CD4-positive, alpha-beta T cell (primary cell): ENCODE results near the gene JARID2. TPM values are rescaled to one million over a fixed set of nuclear protein-coding genes. Genes with fewer than 3 reads are reported as not detected.

Experiments used
- ATAC-seq: fragments of 200-7000 bp; cut with Tn5 transposase; one replicate; pipeline ENCODE4 v1.10.0; 2022; ENCODE audit warnings: mild to moderate bottlenecking; ENCODE audit not compliant: poor library complexity
- CTCF ChIA-PET: fragments of 350-600 bp; sonication (Branson Sonifier 250); formaldehyde crosslinking; loops from one replicate; lab custom pipeline; 2021; ENCODE audit warnings: antibody characterized with exemption, inconsistent platforms; lab: Charles Lee
- POLR2A ChIA-PET: fragments of 350-600 bp; sonication (Branson Sonifier 250); formaldehyde crosslinking; loops from one replicate; lab custom pipeline; 2021; ENCODE audit warnings: antibody characterized with exemption, inconsistent platforms; lab: Charles Lee
- DNase-seq, 14 experiments: peaks; one replicate each; pipeline ENCODE4 v3.0.0-alpha.2; 2013 to 2020; ENCODE audit warnings: mixed read lengths in 2 of 14
- H3K27ac ChIP-seq, 2 donors: one replicate each; pipeline versions ENCODE4 v1.5.1 to v1.7.0; 2013; ENCODE audit warnings: low read length in 2 of 2, low read depth in 1 of 2, mild to moderate bottlenecking in 1 of 2
- H3K27me3 ChIP-seq, 2 experiments: 1 replicate in 1 of 2; 2 replicates in 1 of 2; pipeline versions ENCODE4 v1.6.1 to v1.7.0; 2013; ENCODE audit warnings: low read length in 2 of 2, control low read depth in 1 of 2, mild to moderate bottlenecking in 1 of 2, moderate library complexity in 1 of 2; ENCODE audit not compliant: insufficient read depth in 2 of 2, control insufficient read depth in 1 of 2
- H3K36me3 ChIP-seq: one replicate; pipeline ENCODE4 v1.6.1; 2013; ENCODE audit warnings: low read length, control low read depth; ENCODE audit not compliant: insufficient read depth
- H3K4me1 ChIP-seq: one replicate; pipeline ENCODE4 v1.6.1; 2013; ENCODE audit warnings: low read length, control low read depth; ENCODE audit not compliant: insufficient read depth
- H3K4me3 ChIP-seq: one replicate; pipeline ENCODE4 v1.5.1; 2013; ENCODE audit warnings: mild to moderate bottlenecking, low read length, moderate library complexity
- H3K9me3 ChIP-seq, 2 experiments: 1 replicate in 1 of 2; 2 replicates in 1 of 2; pipeline versions ENCODE4 v1.6.1 to v1.7.0; 2013; ENCODE audit warnings: low read length in 2 of 2, mild to moderate bottlenecking in 2 of 2, control low read depth in 1 of 2, moderate library complexity in 1 of 2; ENCODE audit not compliant: control insufficient read depth in 1 of 2, insufficient read depth in 1 of 2
- H3K27ac Mint-ChIP-seq: one replicate; pipeline ENCODE4 v1.8.0; 2020; ENCODE audit warnings: mixed read lengths
- H3K27me3 Mint-ChIP-seq: one replicate; pipeline ENCODE4 v1.8.0; 2021; ENCODE audit warnings: mixed read lengths
- H3K36me3 Mint-ChIP-seq: one replicate; pipeline ENCODE4 v1.8.0; 2021; ENCODE audit warnings: low read depth, mixed read lengths
- H3K4me1 Mint-ChIP-seq: one replicate; pipeline ENCODE4 v1.8.0; 2021; ENCODE audit warnings: low read depth, mixed read lengths
- H3K4me3 Mint-ChIP-seq: one replicate; pipeline ENCODE4 v1.8.0; 2020; ENCODE audit warnings: mild to moderate bottlenecking, mixed read lengths
- H3K9me3 Mint-ChIP-seq: one replicate; pipeline ENCODE4 v1.8.0; 2020; ENCODE audit warnings: mixed read lengths
- CTCF ChIP-seq: fragments of 200-600 bp; IDR thresholded peaks from one replicate; pipeline ENCODE4 v1.8.0; 2022; ENCODE audit warnings: antibody characterized with exemption, mild to moderate bottlenecking
- intact Hi-C, 2 experiments: fragments of 100-400 bp; cut with DNase I in 1 of 2; cut with micrococcal nuclease in 1 of 2; formaldehyde crosslinking; loops; one replicate each; pipeline versions ENCODE4 v1.15.1 to v1.9.0; 2023 to 2025; cut with DNase I, micrococcal nuclease
- total RNA-seq, 174 experiments: library from RNA in 2 of 174; stranded (reverse) in 2 of 174; gene quantifications; one replicate each; pipeline ENCODE4 v1.2.3 and lab custom pipeline; 2021 to 2026

JARID2 gene
- total RNA-seq, 2 experiments from 2014 or later, result 32.0 to 33.0 TPM

GRCh38 chr6:15406452-15406851 is 160.6 kb downstream of the JARID2 start:
- ATAC-seq, result no peak
- H3K4me1 ChIP-seq, result peaks cover 35% of the 10 kb centered on the region

GRCh38 chr6:15408008-15408407 is 162.1 kb downstream of the JARID2 start:
- TF ChIP-seq CTCF, result no peak
- Histone ChIP-seq H3K27ac (no peak overlapping the region), H3K36me3 (peaks cover 6% of the 10 kb centered on the region), H3K4me3 (no peak overlapping the region), H3K9me3 (no peaks in the 10 kb centered on the region), H3K4me1 (peaks cover 33% of the 10 kb centered on the region), H3K27me3 (no peaks in the 10 kb centered on the region)
- DNase-seq (no peak), ATAC-seq (no peak)
- CTCF ChIA-PET, result no interaction called here
- intact Hi-C loops, result no loop called here
- Mint-ChIP-seq H3K9me3 (no peaks in the 10 kb centered on the region), H3K4me1 (peaks cover 90% of the 10 kb centered on the region), H3K27ac (no peak overlapping the region), H3K27me3 (no peaks in the 10 kb centered on the region), H3K4me3 (no peak overlapping the region), H3K36me3 (peaks cover 28% of the 10 kb centered on the region)
- POLR2A ChIA-PET, result no interaction called here

More at GRCh38 chr6:15406452-15406851, 160.6 kb downstream of the JARID2 start:
- peaks cover 5% of the 10 kb centered on the region for H3K36me3 ChIP-seq
- H3K9me3 ChIP-seq, result no peaks in the 10 kb centered on the region
- Mint-ChIP-seq H3K4me3 (no peak overlapping the region), H3K9me3 (no peaks in the 10 kb centered on the region), H3K27me3 (no peaks in the 10 kb centered on the region), H3K27ac (no peak overlapping the region), H3K36me3 (peaks cover 14% of the 10 kb centered on the region), H3K4me1 (peaks cover 91% of the 10 kb centered on the region)
- no peak for TF ChIP-seq CTCF
- CTCF ChIA-PET, result no interaction called here
- no peak overlapping the region for H3K4me3 ChIP-seq
- no peaks in the 10 kb centered on the region for H3K27me3 ChIP-seq
- DNase-seq, result no peak
- intact Hi-C loops, result no loop called here
- H3K27ac ChIP-seq, result no peak overlapping the region
- POLR2A ChIA-PET, result no interaction called here

- Mint-ChIP-seq H3K4me1 (peaks cover 90% of the 10 kb centered on the region), H3K27me3 (no peaks in the 10 kb centered on the region), H3K9me3 (no peaks in the 10 kb centered on the region), H3K4me3 (no peak overlapping the region), H3K36me3 (peaks cover 36% of the 10 kb centered on the region), H3K27ac (no peak overlapping the region)
- TF ChIP-seq CTCF, result no peak
- ATAC-seq (no peak), DNase-seq (no peak)
- intact Hi-C loops, result no loop called here
- Histone ChIP-seq H3K27ac (no peak overlapping the region), H3K9me3 (no peaks in the 10 kb centered on the region), H3K27me3 (no peaks in the 10 kb centered on the region), H3K4me1 (peaks cover 27% of the 10 kb centered on the region), H3K4me3 (no peak overlapping the region), H3K36me3 (peaks cover 6% of the 10 kb centered on the region)
- ChIA-PET CTCF (no interaction called here), POLR2A (interaction anchor here (1.0 kb wide), 1 partner anchor 12 kb away, joined by 3 read pairs; no protein-coding TSS in a partner anchor)
These were observed 162.9 kb downstream of the JARID2 start for GRCh38 chr6:15408758-15409157.
